Chondrocyte (in vitro differentiated cells): Measurements from ENCODE around the gene DCTN2. TPM values are rescaled to one million over a fixed set of nuclear protein-coding genes. Genes with fewer than 3 reads are reported as not detected.

Experiments
- DNase-seq: peaks from one replicate; pipeline ENCODE4 v3.0.0; 2021; ENCODE audit warnings: mixed read lengths, low spot score
- H3K27ac Mint-ChIP-seq: one replicate; pipeline ENCODE4 v1.8.0; 2021; ENCODE audit warnings: mild to moderate bottlenecking, moderate library complexity, mixed read lengths; ENCODE audit not compliant: unreplicated experiment
- H3K27me3 Mint-ChIP-seq: 2 replicates; pipeline ENCODE4 v1.8.0; 2021; ENCODE audit warnings: low read depth, mixed read lengths
- H3K36me3 Mint-ChIP-seq: 2 replicates; pipeline ENCODE4 v1.8.0; 2021; ENCODE audit warnings: low read depth, mixed read lengths
- H3K4me1 Mint-ChIP-seq: 2 replicates; pipeline ENCODE4 v1.8.0; 2021; ENCODE audit warnings: low read depth, mild to moderate bottlenecking, mixed read lengths
- H3K4me3 Mint-ChIP-seq: one replicate; pipeline ENCODE4 v1.8.0; 2021; ENCODE audit warnings: mild to moderate bottlenecking, moderate library complexity, mixed read lengths; ENCODE audit not compliant: unreplicated experiment
- H3K9me3 Mint-ChIP-seq: 2 replicates; pipeline ENCODE4 v1.8.0; 2021; ENCODE audit warnings: low read depth, mixed read lengths
- CTCF ChIP-seq: fragments of 200-600 bp; sonication (generic); IDR thresholded peaks from 2 replicates; pipeline ENCODE4 v1.5.0; 2021; ENCODE audit warnings: antibody characterized with exemption, mild to moderate bottlenecking, moderate library complexity
- total RNA-seq: library from RNA; stranded (reverse); gene quantifications from 3 replicates; pipeline ENCODE4 v1.2.1, GENCODE V29; 2021

The DCTN2 gene
- total RNA-seq, 1 donor from 2014 or later: 112 TPM

GRCh38 chr12:57530396-57531142 is 16.4 kb downstream of the DCTN2 start:
- Mint-ChIP-seq H3K27me3 (no peaks in the 10 kb centered on the region), H3K9me3 (no peaks in the 10 kb centered on the region), H3K4me3 (no peak overlapping the region), H3K4me1 (peaks cover 13% of the 10 kb centered on the region), H3K36me3 (peaks cover 40% of the 10 kb centered on the region), H3K27ac (peak overlapping the region; percentile 11)
- DNase-seq: no peak
- no peak for TF ChIP-seq CTCF

- H3K4me3 Mint-ChIP-seq: no peak overlapping the region
- H3K4me1 Mint-ChIP-seq: peaks cover 12% of the 10 kb centered on the region
- H3K27me3 Mint-ChIP-seq: no peaks in the 10 kb centered on the region
- TF ChIP-seq CTCF: no peak
- H3K9me3 Mint-ChIP-seq: no peaks in the 10 kb centered on the region
- peaks cover 35% of the 10 kb centered on the region for H3K36me3 Mint-ChIP-seq
- no peak for DNase-seq
- peak overlapping the region; percentile 11 for H3K27ac Mint-ChIP-seq
Measured at GRCh38 chr12:57529831-57530230, 17.2 kb downstream of the DCTN2 start.

GRCh38 chr12:57528831-57529555 is 18.0 kb downstream of the DCTN2 start:
- H3K36me3 Mint-ChIP-seq: peaks cover 35% of the 10 kb centered on the region
- no peak for TF ChIP-seq CTCF
- H3K4me1 Mint-ChIP-seq: peaks cover 20% of the 10 kb centered on the region
- no peak for DNase-seq
- no peaks in the 10 kb centered on the region for H3K9me3 Mint-ChIP-seq
- no peak overlapping the region for H3K4me3 Mint-ChIP-seq
- no peaks in the 10 kb centered on the region for H3K27me3 Mint-ChIP-seq
- H3K27ac Mint-ChIP-seq: peak overlapping the region; percentile 59

GRCh38 chr12:57528176-57528575 is 18.8 kb downstream of the DCTN2 start:
- Mint-ChIP-seq H3K4me3 (no peak overlapping the region), H3K36me3 (peaks cover 34% of the 10 kb centered on the region), H3K27me3 (no peaks in the 10 kb centered on the region), H3K9me3 (no peaks in the 10 kb centered on the region), H3K4me1 (peaks cover 28% of the 10 kb centered on the region), H3K27ac (no peak overlapping the region)
- TF ChIP-seq CTCF: no peak
- no peak for DNase-seq

- Mint-ChIP-seq H3K4me3 (no peak overlapping the region), H3K27me3 (no peaks in the 10 kb centered on the region), H3K27ac (peak overlapping the region; percentile 27), H3K4me1 (peaks cover 32% of the 10 kb centered on the region), H3K9me3 (no peaks in the 10 kb centered on the region), H3K36me3 (peaks cover 24% of the 10 kb centered on the region)
- TF ChIP-seq CTCF: no peak
- DNase-seq: no peak
Measured at GRCh38 chr12:57527184-57527583, 19.8 kb downstream of the DCTN2 start.
